HuH-7.5 (cell line): ENCODE measurements around the gene DNM2.
"Not testable (repeated sequence)": the region's sequence is repeated elsewhere in the genome, so short reads cannot be mapped to it uniquely, and the experiment has no call there.

Experiments
- DNase-seq: peaks from one replicate; pipeline ENCODE4 v3.0.0; 2011; ENCODE audit warnings: low spot score

Gene DNM2

GRCh38 chr19:10726268-10726667, 8.4 kb downstream of the DNM2 start:
- DNase-seq, result no peak

GRCh38 chr19:10727685-10728201, 9.9 kb downstream of the DNM2 start:
- DNase-seq, result no peak

- DNase-seq, result no peak
These were observed 11.5 kb downstream of the DNM2 start for GRCh38 chr19:10729411-10729810.

GRCh38 chr19:10730932-10731331, 13.1 kb downstream of the DNM2 start:
- no peak for DNase-seq

- no peak for DNase-seq
These were observed 17.9 kb downstream of the DNM2 start for GRCh38 chr19:10735741-10736140.

GRCh38 chr19:10736189-10736588, 18.3 kb downstream of the DNM2 start:
- DNase-seq, result no peak

- DNase-seq, result no peak
These were observed 19.2 kb downstream of the DNM2 start for GRCh38 chr19:10736916-10737551.

GRCh38 chr19:10737722-10738121, 19.8 kb downstream of the DNM2 start:
- no peak for DNase-seq

GRCh38 chr19:10740798-10741197, 22.9 kb downstream of the DNM2 start:
- DNase-seq, result no peak

GRCh38 chr19:10742476-10742875, 24.6 kb downstream of the DNM2 start:
- DNase-seq, result no peak

GRCh38 chr19:10744253-10744798, 26.4 kb downstream of the DNM2 start:
- no peak for DNase-seq

- DNase-seq, result no peak
These were observed 27.0 kb downstream of the DNM2 start for GRCh38 chr19:10744801-10745293.

- not testable (repeated sequence) for DNase-seq
These were observed 28.6 kb downstream of the DNM2 start for GRCh38 chr19:10746437-10746836.

- DNase-seq, result no peak
These were observed 29.4 kb downstream of the DNM2 start for GRCh38 chr19:10747271-10747670.

- DNase-seq, result no peak
These were observed 29.8 kb downstream of the DNM2 start for GRCh38 chr19:10747674-10748073.

- no peak for DNase-seq
These were observed 30.5 kb downstream of the DNM2 start for GRCh38 chr19:10748195-10748926.

GRCh38 chr19:10748927-10749434, 31.1 kb downstream of the DNM2 start:
- no peak for DNase-seq

- no peak for DNase-seq
These were observed 31.8 kb downstream of the DNM2 start for GRCh38 chr19:10749435-10750384.

GRCh38 chr19:10751109-10751953, 33.5 kb downstream of the DNM2 start:
- no peak for DNase-seq

GRCh38 chr19:10752237-10752912, 34.5 kb downstream of the DNM2 start:
- DNase-seq, result no peak
